GM12864 (cell line): ENCODE measurements around the gene CDH13.

Experiments used
- DNase-seq: peaks from one replicate; pipeline ENCODE4 v3.0.0-alpha.2; 2011; ENCODE audit warnings: low read depth
- H3K4me3 ChIP-seq: 2 replicates; pipeline ENCODE4 v1.5.1; 2011; ENCODE audit warnings: mild to moderate bottlenecking, low read depth, low read length, control low read depth
- TF ChIP-seq, protein P1 (sequence below): IDR thresholded peaks from 2 replicates; pipeline ENCODE4 v1.5.1; 2011; ENCODE audit warnings: low read depth, mild to moderate bottlenecking, moderate library complexity, low read length, control low read depth, inconsistent platforms; ENCODE audit errors: missing control alignments

The CDH13 gene

DNA sequence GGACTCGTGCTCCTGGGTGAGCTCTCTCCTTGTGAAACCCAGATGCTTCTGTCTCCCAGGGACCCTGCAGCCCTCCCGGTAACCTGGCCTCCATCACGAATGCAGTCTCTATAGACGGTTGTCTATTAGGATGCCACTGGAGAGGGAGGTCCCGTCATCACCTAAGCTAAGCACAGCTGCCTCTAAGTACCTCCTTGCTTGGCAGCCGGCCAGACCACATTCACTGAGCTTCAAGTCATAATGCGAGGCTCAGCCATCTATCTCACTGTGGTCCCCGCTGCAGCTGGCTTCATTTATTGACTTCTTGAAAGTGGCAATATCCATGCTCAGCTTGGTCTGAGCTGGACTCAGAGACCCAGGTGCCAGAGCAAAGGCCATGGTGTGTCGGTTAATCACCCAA lies 1106.5 kb downstream of the CDH13 start:
- no peak for DNase-seq
- TF ChIP-seq, protein P1, sequence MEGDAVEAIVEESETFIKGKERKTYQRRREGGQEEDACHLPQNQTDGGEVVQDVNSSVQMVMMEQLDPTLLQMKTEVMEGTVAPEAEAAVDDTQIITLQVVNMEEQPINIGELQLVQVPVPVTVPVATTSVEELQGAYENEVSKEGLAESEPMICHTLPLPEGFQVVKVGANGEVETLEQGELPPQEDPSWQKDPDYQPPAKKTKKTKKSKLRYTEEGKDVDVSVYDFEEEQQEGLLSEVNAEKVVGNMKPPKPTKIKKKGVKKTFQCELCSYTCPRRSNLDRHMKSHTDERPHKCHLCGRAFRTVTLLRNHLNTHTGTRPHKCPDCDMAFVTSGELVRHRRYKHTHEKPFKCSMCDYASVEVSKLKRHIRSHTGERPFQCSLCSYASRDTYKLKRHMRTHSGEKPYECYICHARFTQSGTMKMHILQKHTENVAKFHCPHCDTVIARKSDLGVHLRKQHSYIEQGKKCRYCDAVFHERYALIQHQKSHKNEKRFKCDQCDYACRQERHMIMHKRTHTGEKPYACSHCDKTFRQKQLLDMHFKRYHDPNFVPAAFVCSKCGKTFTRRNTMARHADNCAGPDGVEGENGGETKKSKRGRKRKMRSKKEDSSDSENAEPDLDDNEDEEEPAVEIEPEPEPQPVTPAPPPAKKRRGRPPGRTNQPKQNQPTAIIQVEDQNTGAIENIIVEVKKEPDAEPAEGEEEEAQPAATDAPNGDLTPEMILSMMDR, result no peak
- no peak overlapping the region for H3K4me3 ChIP-seq

DNA sequence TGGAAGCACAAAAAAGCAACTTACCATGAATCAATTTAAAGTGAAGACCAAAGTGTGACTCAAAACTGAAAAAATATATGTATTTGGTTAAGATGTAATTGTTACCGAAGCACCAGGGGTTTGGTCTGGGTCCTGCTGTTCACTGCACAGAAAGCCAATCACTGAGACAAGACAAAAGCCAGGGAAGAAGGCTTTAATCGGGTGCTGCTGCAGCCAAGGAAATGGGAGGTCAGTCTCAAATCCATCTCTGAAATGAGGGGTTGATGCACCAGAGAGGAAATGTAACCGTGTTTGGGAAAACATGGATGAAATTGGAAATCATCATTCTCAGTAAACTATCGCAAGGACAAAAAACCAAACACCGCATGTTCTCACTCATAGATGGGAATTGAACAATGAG lies 1107.4 kb downstream of the CDH13 start:
- DNase-seq, result no peak
- TF ChIP-seq, protein P1, result no peak
- H3K4me3 ChIP-seq, result no peak overlapping the region

DNA sequence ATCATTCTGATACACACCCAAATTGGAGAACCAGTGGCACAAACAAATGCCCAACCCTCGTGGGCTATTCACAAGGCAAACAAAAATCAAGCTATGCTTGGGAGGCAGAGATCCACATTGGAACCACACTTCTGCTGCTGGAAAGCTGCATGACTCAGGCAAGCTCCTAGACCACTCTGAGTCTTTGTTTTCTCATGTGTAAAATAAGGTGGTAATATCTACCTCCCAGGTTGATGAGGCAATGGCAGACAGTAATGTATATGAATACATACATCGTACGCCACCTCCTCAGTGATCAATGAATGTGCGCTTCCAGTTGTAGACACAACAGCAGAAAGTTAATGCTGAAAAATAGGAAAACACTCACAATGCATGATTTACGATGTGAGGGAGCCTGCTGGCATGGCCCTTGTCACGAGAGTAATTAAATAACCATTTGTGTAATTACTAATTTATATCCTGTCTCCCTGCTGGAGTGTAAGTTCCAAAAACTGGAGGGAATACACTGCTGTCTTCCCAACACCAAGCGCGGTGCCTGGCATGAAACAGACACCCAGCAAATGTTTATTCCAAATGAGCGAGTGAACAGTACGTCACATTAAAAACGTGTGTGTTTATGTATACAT lies 1111.1 kb downstream of the CDH13 start:
- TF ChIP-seq, protein P1, result no peak
- no peak overlapping the region for H3K4me3 ChIP-seq
- DNase-seq, result no peak

DNA sequence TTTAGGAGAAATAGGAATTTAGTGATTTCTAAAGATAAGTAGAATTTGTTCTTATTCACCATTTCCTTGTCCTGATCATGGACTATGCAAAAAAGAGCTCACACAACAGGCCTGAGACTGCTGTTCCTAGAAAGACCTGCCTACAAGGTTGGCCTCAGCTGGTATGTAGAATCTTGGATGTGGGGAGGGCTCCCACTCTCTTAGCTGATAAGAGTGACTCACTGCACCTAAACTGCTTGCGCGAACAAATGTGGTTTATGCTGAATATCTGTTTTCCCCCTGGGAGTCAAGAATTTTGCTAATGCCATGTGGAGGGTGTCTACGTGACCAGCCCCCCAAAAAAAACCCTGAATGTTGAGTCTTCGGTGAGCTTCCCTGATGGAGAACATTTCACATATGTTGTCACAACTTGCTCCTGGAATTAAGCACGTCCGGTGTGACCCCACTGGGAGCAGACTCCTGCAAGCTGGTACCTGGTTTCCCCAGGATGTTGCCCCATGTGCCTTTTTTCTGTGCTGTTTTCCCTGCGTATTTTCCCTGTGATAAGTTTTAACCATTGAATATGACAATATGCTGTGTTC lies 1112.2 kb downstream of the CDH13 start:
- TF ChIP-seq, protein P1, result no peak
- H3K4me3 ChIP-seq, result no peak overlapping the region
- no peak for DNase-seq

DNA sequence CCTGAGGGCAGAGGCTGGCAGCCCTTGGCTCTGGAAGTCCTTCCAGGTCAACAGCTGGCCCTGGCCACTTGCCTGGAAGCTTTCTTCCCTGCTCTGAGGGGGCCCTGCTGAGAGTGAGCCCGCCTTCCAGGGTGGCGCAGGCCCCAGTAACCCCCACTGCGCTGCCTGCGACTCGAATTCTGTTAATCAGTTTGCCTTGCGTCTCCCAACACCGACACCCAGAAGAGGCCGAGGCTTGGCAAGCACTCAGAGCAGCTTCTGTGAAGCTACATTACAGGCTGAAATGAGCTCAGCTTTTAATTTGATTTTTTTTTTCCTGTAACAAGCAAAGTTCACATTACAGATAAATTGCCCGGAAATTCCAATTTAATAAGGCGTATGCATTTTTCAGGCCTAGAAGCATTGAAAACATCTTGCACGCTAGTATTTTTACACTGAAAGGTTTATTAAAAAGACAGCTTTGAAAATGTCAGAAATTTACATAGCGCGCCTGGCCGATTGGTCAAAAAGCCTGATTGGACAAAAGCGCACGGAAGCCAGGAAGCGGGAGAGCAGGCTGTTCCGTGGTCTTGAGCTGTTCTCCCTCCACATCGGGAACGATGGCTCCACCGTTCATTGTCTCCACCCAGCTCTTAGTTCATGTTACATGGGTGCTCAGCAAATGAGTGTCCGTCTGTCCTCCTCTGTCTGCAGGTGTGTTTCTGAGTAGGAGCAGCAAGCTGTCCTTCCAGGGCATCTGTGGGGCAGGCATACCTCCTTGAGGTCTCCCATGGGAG lies 1115.5 kb downstream of the CDH13 start:
- TF ChIP-seq, protein P1, result no peak

DNA sequence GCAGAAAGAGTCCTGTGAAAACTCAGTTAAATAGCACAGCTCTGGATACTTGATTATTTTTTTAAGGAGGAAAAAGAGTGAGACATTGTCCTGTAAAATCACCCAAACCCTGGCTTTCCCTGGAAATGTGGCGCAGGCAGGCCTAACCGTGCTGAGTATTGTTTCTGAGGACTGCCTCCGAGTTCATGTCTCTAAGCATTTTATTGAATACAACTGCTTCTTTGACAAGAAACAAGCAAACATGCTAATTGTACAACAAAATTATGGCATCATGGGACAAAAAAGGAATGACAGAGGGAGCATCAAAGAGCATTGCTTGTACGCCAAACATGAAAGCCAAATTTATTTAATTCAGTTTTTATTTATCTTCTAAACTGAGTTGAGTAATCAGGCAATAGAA lies 1116.5 kb downstream of the CDH13 start:
- TF ChIP-seq, protein P1, result no peak
- no peak overlapping the region for H3K4me3 ChIP-seq
- DNase-seq, result no peak

More for the DNA sequence above, 1115.5 kb downstream of the CDH13 start:
- H3K4me3 ChIP-seq, result no peak overlapping the region
- DNase-seq, result no peak
